GM18907 (cell line): ENCODE measurements around the gene CLDN19.

Experiments
- ATAC-seq: cut with Tn5 transposase; IDR thresholded peaks from one replicate; pipeline ENCODE4 v1.9.1; 2021; ENCODE audit warnings: mild to moderate bottlenecking, moderate library complexity; ENCODE audit not compliant: unreplicated experiment

The CLDN19 gene

GRCh38 chr1:42739753-42740700 is at the start of gene CLDN19:
TSS of gene CLDN19 (minus strand) at chr1:42740236. CDS start at chr1:42740063, 173 bp downstream.
- no peak for ATAC-seq

- no peak for ATAC-seq
These were observed 48.0 kb upstream of the CLDN19 start for GRCh38 chr1:42788021-42788420.

- ATAC-seq, result no peak
These were observed 46.1 kb upstream of the CLDN19 start for GRCh38 chr1:42786097-42786496.

GRCh38 chr1:42784946-42785693 is 45.1 kb upstream of the CLDN19 start, which contains the start of gene TMEM269:
TSS of gene TMEM269 (plus strand) at chr1:42784991. CDS start at chr1:42789894, 4,903 bp downstream.
- ATAC-seq, result no peak

GRCh38 chr1:42784547-42784945 is 44.5 kb upstream of the CLDN19 start:
- no peak for ATAC-seq

- ATAC-seq, result no peak
These were observed 43.1 kb upstream of the CLDN19 start for GRCh38 chr1:42783092-42783491.

- ATAC-seq, result no peak
These were observed 40.1 kb upstream of the CLDN19 start for GRCh38 chr1:42780176-42780575.

- peak; percentile 53 for ATAC-seq
These were observed 39.7 kb upstream of the CLDN19 start for GRCh38 chr1:42779725-42780124.

- no peak for ATAC-seq
These were observed 37.8 kb upstream of the CLDN19 start for GRCh38 chr1:42777852-42778251.

- no peak for ATAC-seq
These were observed 36.5 kb upstream of the CLDN19 start for GRCh38 chr1:42776502-42776901.

GRCh38 chr1:42774928-42775526 is 35.0 kb upstream of the CLDN19 start:
- no peak for ATAC-seq

- no peak for ATAC-seq
These were observed 33.4 kb upstream of the CLDN19 start for GRCh38 chr1:42773420-42773819.

- ATAC-seq, result no peak
These were observed 29.8 kb upstream of the CLDN19 start for GRCh38 chr1:42769811-42770210.

GRCh38 chr1:42768172-42768571 is 28.1 kb upstream of the CLDN19 start:
- ATAC-seq, result no peak

GRCh38 chr1:42767510-42768000 is 27.5 kb upstream of the CLDN19 start:
- ATAC-seq, result peak; percentile 36

GRCh38 chr1:42766741-42767509 is 26.9 kb upstream of the CLDN19 start, which contains the start of the genes C1orf50 and P3H1:
TSS of gene C1orf50 (plus strand) at chr1:42767249. CDS start at chr1:42767312, 63 bp downstream.
TSS of gene P3H1 (minus strand) at chr1:42767028. CDS start at chr1:42766971, 57 bp downstream.
- ATAC-seq, result peak; percentile 91

- ATAC-seq, result no peak
These were observed 26.1 kb upstream of the CLDN19 start for GRCh38 chr1:42765832-42766740.

GRCh38 chr1:42765269-42765668 is 25.2 kb upstream of the CLDN19 start:
- ATAC-seq, result no peak

- ATAC-seq, result no peak
These were observed 22.2 kb upstream of the CLDN19 start for GRCh38 chr1:42762269-42762668.
